ENCODE measurements around the gene DCDC2.
A peak's percentile ranks its signal among the peaks of the same experiment; 100 is the strongest.
"Not testable (repeated sequence)": the region's sequence is repeated elsewhere in the genome, so short reads cannot be mapped to it uniquely, and the experiment has no call there.

The DCDC2 gene

DNA sequence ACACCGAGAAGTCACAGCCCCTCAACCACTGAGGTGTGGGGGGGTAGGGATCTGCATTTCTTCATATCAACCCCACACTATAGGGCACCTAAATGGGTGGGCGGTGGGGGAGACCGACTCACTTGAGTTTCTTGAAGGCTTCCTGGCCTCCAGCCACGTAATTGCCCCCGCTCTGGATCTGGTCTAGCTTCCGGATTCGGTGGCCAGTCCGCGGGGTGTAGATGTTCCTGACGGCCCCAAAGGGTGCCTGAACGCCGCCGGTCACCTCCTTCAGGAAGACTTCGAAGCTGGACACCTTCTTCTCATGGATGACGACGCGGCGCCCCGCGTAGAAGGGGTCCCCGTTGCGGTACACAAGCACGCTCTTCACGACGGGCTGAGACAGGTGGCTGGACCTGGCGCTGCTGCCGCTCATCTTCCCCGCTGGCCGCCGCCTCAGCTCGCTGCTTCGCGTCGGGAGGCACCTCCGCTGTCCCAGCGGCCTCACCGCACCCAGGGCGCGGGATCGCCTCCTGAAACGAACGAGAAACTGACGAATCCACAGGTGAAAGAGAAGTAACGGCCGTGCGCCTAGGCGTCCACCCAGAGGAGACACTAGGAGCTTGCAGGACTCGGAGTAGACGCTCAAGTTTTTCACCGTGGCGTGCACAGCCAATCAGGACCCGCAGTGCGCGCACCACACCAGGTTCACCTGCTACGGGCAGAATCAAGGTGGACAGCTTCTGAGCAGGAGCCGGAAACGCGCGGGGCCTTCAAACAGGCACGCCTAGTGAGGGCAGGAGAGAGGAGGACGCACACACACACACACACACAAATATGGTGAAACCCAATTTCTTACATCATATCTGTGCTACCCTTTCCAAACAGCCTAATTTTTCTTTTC, at the start of gene DCDC2:
Gene DCDC2 (minus strand): TSS at position 724 of the 883 bp plus-strand sequence. CDS start 309 bp downstream, at position 415.
- DNase-seq: no peak

DNA sequence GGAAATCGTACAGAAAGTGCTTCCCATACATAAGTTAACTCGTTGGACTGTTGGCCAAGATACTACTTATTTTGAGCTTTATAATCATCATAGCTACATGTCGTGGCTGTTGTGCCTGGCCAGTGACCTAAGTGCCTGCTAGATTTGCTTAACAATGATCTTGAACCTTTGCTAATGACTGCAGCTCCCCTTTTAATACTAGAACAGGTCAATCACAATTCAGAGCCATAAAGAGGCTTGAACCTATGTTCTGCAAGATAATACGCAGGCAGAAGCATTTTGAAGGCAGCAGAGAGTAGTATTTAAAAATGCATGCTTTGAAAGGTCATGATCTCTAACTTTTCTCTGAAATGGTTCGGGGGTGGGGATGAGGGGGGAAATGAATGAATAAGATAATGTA, 47.4 kb upstream of the DCDC2 start:
- no peak for DNase-seq

DNA sequence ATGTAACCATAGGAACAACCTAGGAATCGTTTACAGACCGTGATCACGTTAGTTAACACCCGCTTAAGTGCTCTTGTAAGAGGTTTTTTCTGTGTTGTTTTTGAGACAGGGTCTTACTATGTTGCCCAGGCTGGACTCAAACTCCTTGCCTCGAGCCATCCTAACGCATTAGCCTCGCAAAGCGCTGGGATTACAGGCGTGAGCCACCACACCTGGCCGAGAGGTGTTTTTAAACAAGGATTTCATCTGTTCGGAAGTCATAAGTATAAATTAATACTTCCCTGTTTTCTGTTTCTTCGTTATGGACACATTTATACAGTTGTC, 45.6 kb upstream of the DCDC2 start:
- DNase-seq: no peak

- DNase-seq: peak; percentile 42
These were observed 45.0 kb upstream of the DCDC2 start, which contains the start of gene MRS2 for GRCh38 chr6:24402697-24403500. Gene MRS2, plus strand, starts transcription at chr6:24402936. Its CDS starts 111 bp downstream, at chr6:24403047.

DNA sequence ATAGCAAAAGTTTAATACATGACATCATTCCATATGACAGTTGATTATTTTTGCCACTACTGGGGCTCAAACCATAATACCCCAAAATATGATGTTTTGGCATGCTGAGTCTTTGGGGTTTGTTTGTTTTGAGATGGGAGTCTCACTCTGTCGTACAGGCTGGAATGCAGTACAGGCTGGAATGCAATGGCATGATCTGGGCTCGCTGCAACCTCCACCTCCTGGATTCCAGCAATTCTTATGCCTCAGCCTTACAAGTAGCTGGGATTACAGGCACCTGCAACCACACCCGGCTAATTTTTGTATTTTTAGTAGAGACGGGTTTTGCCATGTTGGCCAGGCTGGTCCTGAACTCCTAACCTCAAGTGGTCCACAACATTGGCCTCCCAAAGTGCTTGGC, 43.6 kb upstream of the DCDC2 start:
- no peak for DNase-seq

DNA sequence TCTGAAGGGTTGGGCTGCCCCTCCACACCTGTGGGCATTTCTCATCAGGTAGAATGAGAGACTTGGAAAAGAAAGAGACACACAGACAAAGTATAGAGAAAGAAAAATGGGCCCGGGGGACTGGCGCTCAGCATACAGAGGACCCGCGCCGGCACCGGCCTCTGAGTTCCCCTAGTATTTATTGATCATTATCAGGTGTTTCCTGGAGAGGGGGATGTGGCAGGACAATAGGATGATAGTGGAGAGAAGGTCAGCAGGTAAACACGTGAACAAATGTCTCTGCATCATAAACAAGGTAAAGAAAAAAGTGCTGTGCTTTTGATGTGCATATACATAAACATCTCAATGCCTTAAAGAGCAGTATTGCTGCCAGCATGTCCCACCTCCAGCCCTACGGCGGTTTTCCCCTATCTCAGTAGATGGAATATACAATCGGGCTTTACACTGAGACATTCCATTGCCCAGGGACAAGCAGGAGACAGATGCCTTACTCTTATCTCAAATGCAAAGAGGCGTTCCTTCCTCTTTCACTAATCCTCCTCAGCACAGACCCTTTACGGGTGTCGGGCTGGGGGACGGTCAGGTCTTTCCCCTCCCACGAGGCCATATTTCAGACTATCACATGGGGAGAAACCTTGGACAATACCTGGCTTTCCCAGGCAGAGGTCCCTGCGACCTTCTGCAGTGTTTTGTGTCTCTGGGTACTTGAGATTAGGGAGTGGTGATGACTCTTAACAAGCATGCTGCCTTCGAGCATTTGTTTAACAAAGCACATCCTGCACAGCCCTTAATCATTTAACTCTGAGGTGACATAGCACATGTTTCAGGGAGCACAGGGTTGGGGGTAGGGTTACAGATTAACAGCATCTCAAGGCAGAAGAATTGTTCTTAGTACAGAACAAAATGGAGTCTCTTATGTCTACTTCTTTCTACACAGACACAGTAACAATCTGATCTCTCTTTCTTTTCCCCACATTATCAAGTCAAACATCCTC, 42.5 kb upstream of the DCDC2 start:
- DNase-seq: not testable (repeated sequence)

DNA sequence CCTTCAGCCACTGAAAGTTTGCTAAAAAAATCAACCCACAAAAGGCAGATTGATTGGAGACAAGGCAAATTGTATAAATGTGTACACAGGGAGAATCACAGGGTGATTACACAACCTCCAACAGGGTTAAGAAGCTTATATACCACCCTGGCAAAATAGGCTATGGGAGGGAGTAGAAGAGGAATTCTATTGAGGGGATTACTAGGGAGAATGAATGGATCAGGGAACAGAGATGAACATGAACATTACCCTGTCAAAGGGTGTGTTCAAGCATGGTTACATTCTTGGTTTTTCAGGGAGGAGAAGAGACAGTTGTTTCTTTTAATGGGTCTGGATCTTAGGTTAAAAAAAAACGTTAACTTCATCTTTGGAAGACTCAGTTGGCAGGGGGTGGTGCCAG, 39.8 kb upstream of the DCDC2 start:
- no peak for DNase-seq

DNA sequence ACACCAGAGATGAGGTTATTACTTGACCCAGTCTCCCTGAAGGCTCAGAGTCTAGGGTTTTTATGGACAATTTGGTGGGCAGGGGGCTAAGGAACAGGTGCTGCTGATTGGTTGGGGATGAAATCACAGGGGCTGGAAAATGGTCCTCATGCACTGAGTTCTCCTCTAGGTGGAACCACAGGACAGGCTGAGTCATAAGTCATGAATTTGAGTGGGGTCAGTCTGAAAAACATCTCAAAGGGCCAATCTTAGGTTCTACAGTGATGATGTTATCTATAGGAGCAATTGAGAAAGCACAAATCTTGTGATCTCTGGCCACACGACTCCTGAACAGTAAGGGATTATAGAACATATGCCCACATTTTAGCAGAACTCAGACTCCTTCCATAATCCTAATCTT, 39.0 kb upstream of the DCDC2 start:
- no peak for DNase-seq

GRCh38 chr6:24394780-24395437, 37.0 kb upstream of the DCDC2 start:
- no peak for DNase-seq

- no peak for DNase-seq
These were observed 36.4 kb upstream of the DCDC2 start for GRCh38 chr6:24394061-24394779.

DNA sequence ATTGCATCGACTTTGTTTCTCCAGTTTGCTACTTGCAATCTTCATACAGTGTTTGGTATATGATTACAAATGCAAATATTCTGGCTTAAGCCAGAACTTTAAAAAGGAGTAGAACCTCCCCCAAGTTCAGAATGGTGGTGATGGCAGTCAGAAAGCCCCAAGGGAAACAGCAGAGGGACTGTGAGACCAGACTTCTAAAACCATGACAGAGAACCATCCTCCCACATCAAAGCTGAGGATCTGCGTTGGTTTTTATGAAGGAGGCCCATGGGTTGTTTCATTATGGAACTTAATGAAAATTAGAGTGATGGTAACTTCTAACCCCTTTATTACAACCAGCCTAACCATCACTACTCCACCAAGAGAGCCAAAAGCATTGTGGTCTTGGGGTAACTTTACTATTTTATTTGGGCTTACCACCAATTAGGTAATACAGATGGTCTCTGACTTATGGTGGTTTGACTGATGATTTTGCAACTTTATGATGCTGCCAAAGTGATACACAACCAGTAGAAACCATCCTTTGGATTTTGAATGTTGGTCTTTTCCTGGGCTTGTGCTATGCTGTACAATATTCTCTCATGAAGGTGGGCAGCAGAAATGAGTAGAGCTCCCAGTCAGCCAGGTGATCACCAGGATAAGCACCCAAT, 34.0 kb upstream of the DCDC2 start:
- no peak for DNase-seq

DNA sequence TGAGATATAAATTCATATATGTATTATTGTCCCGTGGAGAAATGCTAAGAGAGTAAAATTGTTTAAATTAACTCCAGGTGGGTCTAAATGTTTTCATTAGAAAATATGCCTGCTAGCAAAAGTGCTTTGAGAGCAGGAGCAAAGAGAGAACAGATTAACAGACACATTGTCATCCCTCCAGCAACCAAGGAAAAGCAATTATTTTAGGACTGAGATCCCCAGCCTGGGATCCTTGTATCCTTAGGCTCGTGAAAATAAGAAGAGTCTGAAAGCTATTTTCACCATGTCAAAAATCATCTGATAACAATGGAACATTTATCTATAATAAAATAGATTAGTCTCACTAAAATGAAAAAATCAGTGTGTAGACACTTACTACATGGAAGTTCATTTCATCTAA, 33.3 kb upstream of the DCDC2 start:
- DNase-seq: no peak

DNA sequence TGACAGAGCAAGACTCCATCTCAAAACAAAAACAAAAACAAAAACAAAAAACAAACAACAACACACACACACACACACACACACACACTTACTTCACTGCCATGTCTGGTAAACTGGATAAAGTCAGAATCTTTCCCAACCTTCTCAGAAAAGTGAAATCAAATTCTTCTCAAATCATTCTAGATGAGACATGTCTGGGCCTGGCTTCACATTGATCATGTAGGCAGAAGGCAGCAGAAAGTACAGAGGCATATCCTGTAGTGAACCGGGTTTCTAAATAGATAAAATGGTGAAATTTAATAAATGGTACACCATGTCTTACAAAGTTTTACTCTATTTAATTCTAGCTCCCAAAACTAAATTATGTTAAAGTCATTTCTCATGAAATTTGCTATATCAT, 30.0 kb upstream of the DCDC2 start:
- no peak for DNase-seq

- no peak for DNase-seq
These were observed 27.8 kb upstream of the DCDC2 start for GRCh38 chr6:24385536-24386269.

- not testable (repeated sequence) for DNase-seq
These were observed 26.7 kb upstream of the DCDC2 start for GRCh38 chr6:24384369-24385130.

- not testable (repeated sequence) for DNase-seq
These were observed 25.1 kb upstream of the DCDC2 start for GRCh38 chr6:24382891-24383494.

GRCh38 chr6:24382220-24382540, 24.3 kb upstream of the DCDC2 start:
- DNase-seq: no peak

GRCh38 chr6:24381476-24382219, 23.8 kb upstream of the DCDC2 start:
- DNase-seq: no peak

Measured in NCI-H2107 (cell line).